Prostate gland (tissue), 2 donors: ENCODE measurements around the gene TOR1AIP1. TPM values are rescaled to one million over a fixed set of nuclear protein-coding genes. Genes with fewer than 3 reads are reported as not detected.

Source experiments
- DNase-seq: peaks from one replicate; pipeline ENCODE4 v3.0.0-alpha.2; 2019; ENCODE audit warnings: low spot score
- H3K27ac ChIP-seq, 2 donors: fragments of 200-600 bp; sonication (generic); 2 replicates each; pipeline ENCODE4 v1.5.1; 2017 to 2019
- H3K27me3 ChIP-seq: fragments of 200-600 bp; sonication (generic); replicated peaks from 2 replicates; pipeline ENCODE4 v1.5.1; 2019; ENCODE audit not compliant: insufficient read depth
- H3K36me3 ChIP-seq, 2 donors: fragments of 200-600 bp; sonication (generic); 1 replicate in 1 of 2; 2 replicates in 1 of 2; pipeline versions ENCODE4 v1.5.1 to v1.8.1; 2017 to 2019
- H3K4me1 ChIP-seq: fragments of 200-600 bp; sonication (generic); replicated peaks from 2 replicates; pipeline ENCODE4 v1.5.1; 2019
- H3K4me3 ChIP-seq, 2 donors: fragments of 200-600 bp; sonication (generic); 2 replicates each; pipeline ENCODE4 v1.5.1; 2017 to 2019
- H3K9me3 ChIP-seq: fragments of 200-600 bp; sonication (generic); 2 replicates; pipeline ENCODE4 v1.5.1; 2017
- POLR2A ChIP-seq: fragments of 450-650 bp; IDR thresholded peaks from one replicate; pipeline ENCODE4 v1.6.1; 2016; ENCODE audit warnings: antibody characterized with exemption, mild to moderate bottlenecking
- POLR2AphosphoS5 ChIP-seq: sonication (generic); formaldehyde crosslinking; IDR thresholded peaks from one replicate; pipeline ENCODE4 v1.6.1; 2017; ENCODE audit warnings: antibody characterized with exemption
- WGBS: methylation state at CpG from one replicate; pipeline ENCODE4 v1.1.5; 2018; 5-methylcytosine and 5-hydroxymethylcytosine counted together
- intact Hi-C: fragments of 100-400 bp; cut with DNase I; formaldehyde crosslinking; loops from one replicate; pipeline ENCODE4 v1.14.2; 2022
- total RNA-seq, 2 donors: library from RNA; depleted of rRNA; stranded (reverse); fragments of >200 nt; gene quantifications; one replicate each; pipeline ENCODE4 v1.1.0, GENCODE V29; 2016
- TF ChIP-seq, protein P1 (sequence below), 4 experiments: fragments of 200-600 bp in 2 of 4; fragments of 450-650 bp in 2 of 4; sonication (generic) in 2 of 4; IDR thresholded peaks; 1 replicate in 3 of 4; 2 replicates in 1 of 4; pipeline ENCODE4 v1.5.1; 2016 to 2019; ENCODE audit warnings: antibody characterized with exemption in 4 of 4, mild to moderate bottlenecking in 2 of 4, moderate library complexity in 2 of 4

The TOR1AIP1 gene
- total RNA-seq, 2 donors from 2014 or later = 81.7 to 86.4 TPM

DNA sequence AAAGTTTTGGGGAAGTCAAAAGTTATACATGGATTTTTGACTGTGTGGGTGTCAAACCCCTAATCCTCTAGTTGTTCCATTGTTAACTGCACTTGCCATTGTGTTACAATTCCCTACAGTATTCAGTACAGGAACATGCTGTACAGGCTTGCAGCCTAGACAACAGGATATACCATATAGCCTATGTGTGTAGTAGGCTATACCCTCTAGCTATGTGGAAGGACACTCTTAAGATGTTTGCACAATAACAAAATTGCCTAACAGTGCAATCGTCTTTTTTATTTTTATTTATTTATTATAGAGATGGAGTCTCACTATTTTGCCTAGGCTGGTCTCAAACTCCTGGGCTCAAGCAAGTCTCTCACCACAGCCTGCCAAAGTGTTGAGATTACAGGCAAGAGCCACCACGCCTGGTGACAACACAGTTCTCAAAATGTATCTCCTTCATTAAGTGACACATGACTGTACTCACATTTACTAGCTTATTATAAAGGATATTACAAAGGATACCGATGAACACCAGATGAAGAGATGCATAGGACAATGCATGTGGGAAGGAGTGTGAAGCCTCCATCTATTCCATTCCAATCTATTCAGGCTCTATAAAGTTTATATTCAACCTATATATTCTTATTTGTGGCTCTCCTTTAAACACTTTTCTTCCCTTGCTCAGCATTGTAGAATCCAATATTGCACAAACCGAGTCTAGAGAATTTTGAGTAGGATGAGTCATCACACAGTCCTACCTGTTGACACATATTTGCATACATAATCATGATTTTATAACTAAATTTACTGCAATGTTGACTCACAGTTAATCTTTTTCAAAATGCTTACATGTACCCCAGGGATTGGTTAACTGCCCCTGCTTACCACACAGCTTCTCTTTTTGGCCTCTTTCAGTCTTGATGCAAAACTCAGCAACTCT lies 44.1 kb downstream of the TOR1AIP1 start:
- WGBS = 77% methylated on average over 4 of the region's 4 CpGs
- H3K27ac ChIP-seq = no peak overlapping the region
- H3K36me3 ChIP-seq = no peaks in the 10 kb centered on the region
- TF ChIP-seq POLR2A (no peak), POLR2AphosphoS5 (no peak)
- TF ChIP-seq, protein P1, sequence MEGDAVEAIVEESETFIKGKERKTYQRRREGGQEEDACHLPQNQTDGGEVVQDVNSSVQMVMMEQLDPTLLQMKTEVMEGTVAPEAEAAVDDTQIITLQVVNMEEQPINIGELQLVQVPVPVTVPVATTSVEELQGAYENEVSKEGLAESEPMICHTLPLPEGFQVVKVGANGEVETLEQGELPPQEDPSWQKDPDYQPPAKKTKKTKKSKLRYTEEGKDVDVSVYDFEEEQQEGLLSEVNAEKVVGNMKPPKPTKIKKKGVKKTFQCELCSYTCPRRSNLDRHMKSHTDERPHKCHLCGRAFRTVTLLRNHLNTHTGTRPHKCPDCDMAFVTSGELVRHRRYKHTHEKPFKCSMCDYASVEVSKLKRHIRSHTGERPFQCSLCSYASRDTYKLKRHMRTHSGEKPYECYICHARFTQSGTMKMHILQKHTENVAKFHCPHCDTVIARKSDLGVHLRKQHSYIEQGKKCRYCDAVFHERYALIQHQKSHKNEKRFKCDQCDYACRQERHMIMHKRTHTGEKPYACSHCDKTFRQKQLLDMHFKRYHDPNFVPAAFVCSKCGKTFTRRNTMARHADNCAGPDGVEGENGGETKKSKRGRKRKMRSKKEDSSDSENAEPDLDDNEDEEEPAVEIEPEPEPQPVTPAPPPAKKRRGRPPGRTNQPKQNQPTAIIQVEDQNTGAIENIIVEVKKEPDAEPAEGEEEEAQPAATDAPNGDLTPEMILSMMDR (IDR thresholded peaks at IDR 0.05) = no peak
- no peak overlapping the region for H3K4me3 ChIP-seq
- no peak for DNase-seq
- H3K9me3 ChIP-seq = no peaks in the 10 kb centered on the region
- intact Hi-C loops = no loop called here
- H3K4me1 ChIP-seq = no peaks in the 10 kb centered on the region
- no peaks in the 10 kb centered on the region for H3K27me3 ChIP-seq

DNA sequence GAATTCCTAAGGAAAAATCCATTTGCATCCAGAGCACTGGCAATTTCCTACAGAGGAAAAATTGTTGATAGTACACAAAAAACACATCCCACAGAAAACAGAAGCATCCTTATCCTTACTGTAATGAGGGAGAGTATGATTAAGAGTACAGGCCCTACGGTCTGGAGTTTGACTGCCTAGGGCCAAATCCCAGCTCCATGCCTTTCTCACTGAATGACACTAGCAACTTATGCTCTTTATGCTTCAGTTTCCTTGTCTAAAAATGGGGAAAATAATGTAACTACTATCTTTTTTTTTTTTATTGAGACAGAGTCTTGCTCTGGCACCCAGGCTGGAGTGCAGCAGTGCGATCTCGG lies 44.7 kb downstream of the TOR1AIP1 start:
- WGBS = 95% methylated on average over 3 of the region's 3 CpGs
- DNase-seq = no peak

DNA sequence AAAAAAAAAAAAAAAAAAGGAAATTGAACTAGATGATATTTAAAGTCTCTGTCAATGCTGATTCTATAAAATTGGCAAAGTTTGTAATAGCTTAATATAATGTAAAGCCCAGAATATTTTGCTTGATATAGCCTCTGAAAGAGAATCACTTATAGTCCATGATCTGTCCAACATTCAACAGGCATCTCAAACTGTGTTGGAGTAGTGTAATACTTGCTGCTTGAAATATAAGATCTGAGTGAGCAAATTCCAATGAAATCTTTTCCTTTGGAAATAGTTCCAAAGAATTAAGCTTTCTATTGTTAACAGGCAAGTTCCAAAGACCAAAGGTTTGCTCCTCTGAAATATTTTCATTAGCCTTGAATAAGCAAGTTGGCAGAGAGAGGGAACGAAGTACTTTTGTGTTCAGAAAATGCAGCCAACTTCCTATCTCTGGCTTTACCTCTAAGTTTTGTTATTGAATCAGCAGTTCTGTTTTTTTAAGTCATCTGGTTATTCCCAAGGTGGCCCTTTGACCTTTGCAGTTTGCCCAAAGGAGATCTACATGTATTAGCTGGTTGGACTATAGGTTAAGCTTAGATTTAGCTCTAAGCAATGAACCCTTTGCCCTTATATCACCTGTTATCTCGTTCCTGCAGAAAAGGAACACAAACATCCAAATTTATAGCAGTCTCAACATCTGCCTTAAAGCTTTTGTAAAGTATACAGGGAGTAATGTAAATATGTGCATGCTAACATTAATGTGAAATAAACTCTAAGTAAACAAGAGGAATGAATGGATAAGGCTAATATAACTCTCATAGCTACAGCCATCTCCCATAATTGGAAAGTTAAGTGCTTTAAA lies 48.1 kb downstream of the TOR1AIP1 start:
- Histone ChIP-seq H3K4me3 (no peak overlapping the region), H3K27me3 (no peaks in the 10 kb centered on the region), H3K27ac (no peak overlapping the region), H3K36me3 (no peaks in the 10 kb centered on the region), H3K9me3 (no peaks in the 10 kb centered on the region), H3K4me1 (no peaks in the 10 kb centered on the region)
- no peak for TF ChIP-seq POLR2AphosphoS5
- no peak for TF ChIP-seq POLR2A
- TF ChIP-seq, protein P1 (IDR thresholded peaks at IDR 0.05) = no peak
- no peak for DNase-seq
- intact Hi-C loops = no loop called here
- 14% methylated on average over 2 of the region's 2 CpGs for WGBS

More for the DNA sequence above, 44.7 kb downstream of the TOR1AIP1 start:
- Histone ChIP-seq H3K27ac (no peak overlapping the region), H3K4me3 (no peak overlapping the region), H3K36me3 (no peaks in the 10 kb centered on the region), H3K9me3 (no peaks in the 10 kb centered on the region), H3K4me1 (no peaks in the 10 kb centered on the region), H3K27me3 (no peaks in the 10 kb centered on the region)
- no peak for TF ChIP-seq POLR2A
- no peak for TF ChIP-seq POLR2AphosphoS5
- TF ChIP-seq, protein P1 (IDR thresholded peaks at IDR 0.05) = no peak
- intact Hi-C loops = no loop called here

DNA sequence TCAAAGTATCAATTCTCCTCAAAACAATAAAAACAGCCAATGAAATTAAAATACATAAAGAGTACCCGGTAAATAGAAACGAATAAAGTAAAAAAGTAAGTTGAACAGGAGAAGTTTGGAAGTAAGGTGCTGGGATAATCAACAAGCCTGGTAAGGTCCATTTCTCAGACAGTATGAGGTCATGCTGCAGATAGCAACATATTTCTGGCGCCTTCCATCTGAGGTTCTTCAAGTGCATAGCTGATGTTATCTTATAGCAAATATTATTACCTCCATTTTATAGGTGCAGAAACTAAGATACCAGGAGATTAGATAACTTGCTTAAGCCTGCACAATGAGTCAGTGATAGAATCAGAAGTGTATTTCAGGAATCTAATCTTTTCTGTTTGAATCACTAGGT lies 48.8 kb downstream of the TOR1AIP1 start:
- H3K36me3 ChIP-seq = no peaks in the 10 kb centered on the region
- TF ChIP-seq, protein P1 (IDR thresholded peaks at IDR 0.05) = no peak
- TF ChIP-seq POLR2AphosphoS5 (peak; percentile 81), POLR2A (no peak)
- DNase-seq = peak; percentile 22
- no peaks in the 10 kb centered on the region for H3K27me3 ChIP-seq
- H3K4me3 ChIP-seq = no peak overlapping the region
- WGBS = 38% methylated on average over 3 of the region's 3 CpGs
- H3K9me3 ChIP-seq = no peaks in the 10 kb centered on the region
- intact Hi-C loops = no loop called here
- no peaks in the 10 kb centered on the region for H3K4me1 ChIP-seq
- no peak overlapping the region for H3K27ac ChIP-seq
